ENCODE data around the gene TICAM2.

TICAM2 gene

GRCh38 chr5:115575167-115576070 is 26.9 kb downstream of the TICAM2 start:
- POLR2A ChIA-PET = no interaction called here
- WGBS (ENCODE audit: insufficient coverage) = 66% methylated on average over 4 of the region's 5 CpGs
- Histone ChIP-seq H3K4me1 (ENCODE audit: control extremely low read depth in 1 of 4, control insufficient read depth in 4 of 4, insufficient read depth in 4 of 4, low read length in 3 of 4) (peaks cover 0 to 3% (median 0%) of the 10 kb centered on the region in 4 experiments), H3K36me3 (ENCODE audit: control insufficient read depth in 4 of 4, insufficient read depth in 4 of 4, low read length in 3 of 4) (no peaks in the 10 kb centered on the region), H3K9me3 (ENCODE audit: control extremely low read depth in 1 of 5, control insufficient read depth in 4 of 5, insufficient read depth in 2 of 5, low read depth in 1 of 5, low read length in 4 of 5) (no peaks in the 10 kb centered on the region), H3K4me3 (ENCODE audit: control insufficient read depth in 1 of 7, extremely low read depth in 1 of 7, insufficient read depth in 4 of 7, low read depth in 2 of 7, low read length in 6 of 7) (no peak overlapping the region), H3K27me3 (replicated peaks in 2 of 5; ENCODE audit: control insufficient read depth in 4 of 5, insufficient read depth in 5 of 5, low read length in 4 of 5) (no peaks in the 10 kb centered on the region), H3K27ac (ENCODE audit: insufficient read depth in 1 of 2, low read depth in 1 of 2, low read length in 2 of 2, poor library complexity in 1 of 2, severe bottlenecking in 2 of 2) (no peak overlapping the region)
- CTCF ChIA-PET = interaction anchor here (0.6 to 5.7 kb wide), 9 partner anchors 8 to 299 kb away, joined by 3 to 68 read pairs (median 3); no protein-coding TSS in a partner anchor
- DNase-seq = no peak

- Histone ChIP-seq H3K9me3 (ENCODE audit: control extremely low read depth in 1 of 5, control insufficient read depth in 4 of 5, insufficient read depth in 2 of 5, low read depth in 1 of 5, low read length in 4 of 5) (no peaks in the 10 kb centered on the region), H3K4me1 (ENCODE audit: control extremely low read depth in 1 of 4, control insufficient read depth in 4 of 4, insufficient read depth in 4 of 4, low read length in 3 of 4) (peaks cover 0 to 3% (median 0%) of the 10 kb centered on the region in 4 experiments), H3K4me3 (ENCODE audit: control insufficient read depth in 1 of 7, extremely low read depth in 1 of 7, insufficient read depth in 4 of 7, low read depth in 2 of 7, low read length in 6 of 7) (no peak overlapping the region), H3K36me3 (ENCODE audit: control insufficient read depth in 4 of 4, insufficient read depth in 4 of 4, low read length in 3 of 4) (no peaks in the 10 kb centered on the region), H3K27ac (ENCODE audit: insufficient read depth in 1 of 2, low read depth in 1 of 2, low read length in 2 of 2, poor library complexity in 1 of 2, severe bottlenecking in 2 of 2) (no peak overlapping the region), H3K27me3 (replicated peaks in 2 of 5; ENCODE audit: control insufficient read depth in 4 of 5, insufficient read depth in 5 of 5, low read length in 4 of 5) (no peaks in the 10 kb centered on the region)
- ChIA-PET POLR2A (no interaction called here), CTCF (interaction anchor here (0.6 to 1.3 kb wide), 4 partner anchors 18 to 269 kb away, joined by 3 to 6 read pairs (median 4); no protein-coding TSS in a partner anchor)
- no CpG with 5 or more reads among the region's 2 CpGs for WGBS (ENCODE audit: insufficient coverage)
- no peak for DNase-seq
Observed at GRCh38 chr5:115573133-115573532, 29.1 kb downstream of the TICAM2 start.

- ChIA-PET CTCF (interaction anchor here (0.5 to 4.2 kb wide), 2 partner anchors 136 to 261 kb away, joined by 3 to 23 read pairs; no protein-coding TSS in a partner anchor), POLR2A (interaction anchor here (0.6 kb wide), 1 partner anchor 367 kb away, joined by 3 read pairs; no protein-coding TSS in a partner anchor)
- no peak for DNase-seq
Observed at GRCh38 chr5:115571441-115571878, 30.8 kb downstream of the TICAM2 start.

GRCh38 chr5:115568668-115569067 is 33.6 kb downstream of the TICAM2 start:
- Histone ChIP-seq H3K9me3 (ENCODE audit: control extremely low read depth in 1 of 5, control insufficient read depth in 4 of 5, insufficient read depth in 2 of 5, low read depth in 1 of 5, low read length in 4 of 5) (no peaks in the 10 kb centered on the region), H3K27ac (ENCODE audit: insufficient read depth in 1 of 2, low read depth in 1 of 2, low read length in 2 of 2, poor library complexity in 1 of 2, severe bottlenecking in 2 of 2) (no peak overlapping the region), H3K4me1 (ENCODE audit: control extremely low read depth in 1 of 4, control insufficient read depth in 4 of 4, insufficient read depth in 4 of 4, low read length in 3 of 4) (no peaks in the 10 kb centered on the region), H3K4me3 (ENCODE audit: control insufficient read depth in 1 of 7, extremely low read depth in 1 of 7, insufficient read depth in 4 of 7, low read depth in 2 of 7, low read length in 6 of 7) (no peak overlapping the region), H3K36me3 (ENCODE audit: control insufficient read depth in 4 of 4, insufficient read depth in 4 of 4, low read length in 3 of 4) (no peaks in the 10 kb centered on the region), H3K27me3 (replicated peaks in 2 of 5; ENCODE audit: control insufficient read depth in 4 of 5, insufficient read depth in 5 of 5, low read length in 4 of 5) (no peaks in the 10 kb centered on the region)
- ChIA-PET POLR2A (no interaction called here), CTCF (interaction anchor here (0.6 to 4.2 kb wide), 2 partner anchors 258 to 265 kb away, joined by 3 to 23 read pairs; no protein-coding TSS in a partner anchor)
- no CpG with 5 or more reads among the region's 1 CpG for WGBS (ENCODE audit: insufficient coverage)
- DNase-seq = no peak

More at GRCh38 chr5:115571441-115571878, 30.8 kb downstream of the TICAM2 start:
- Histone ChIP-seq H3K27ac (ENCODE audit: insufficient read depth in 1 of 2, low read depth in 1 of 2, low read length in 2 of 2, poor library complexity in 1 of 2, severe bottlenecking in 2 of 2) (no peak overlapping the region), H3K9me3 (ENCODE audit: control extremely low read depth in 1 of 5, control insufficient read depth in 4 of 5, insufficient read depth in 2 of 5, low read depth in 1 of 5, low read length in 4 of 5) (no peaks in the 10 kb centered on the region), H3K4me3 (ENCODE audit: control insufficient read depth in 1 of 7, extremely low read depth in 1 of 7, insufficient read depth in 4 of 7, low read depth in 2 of 7, low read length in 6 of 7) (no peak overlapping the region), H3K27me3 (replicated peaks in 2 of 5; ENCODE audit: control insufficient read depth in 4 of 5, insufficient read depth in 5 of 5, low read length in 4 of 5) (no peaks in the 10 kb centered on the region), H3K36me3 (ENCODE audit: control insufficient read depth in 4 of 4, insufficient read depth in 4 of 4, low read length in 3 of 4) (no peaks in the 10 kb centered on the region), H3K4me1 (ENCODE audit: control extremely low read depth in 1 of 4, control insufficient read depth in 4 of 4, insufficient read depth in 4 of 4, low read length in 3 of 4) (peaks cover 0 to 3% (median 0%) of the 10 kb centered on the region in 4 experiments)
- WGBS (ENCODE audit: insufficient coverage) = 98% methylated on average over 4 of the region's 5 CpGs

DNA sequence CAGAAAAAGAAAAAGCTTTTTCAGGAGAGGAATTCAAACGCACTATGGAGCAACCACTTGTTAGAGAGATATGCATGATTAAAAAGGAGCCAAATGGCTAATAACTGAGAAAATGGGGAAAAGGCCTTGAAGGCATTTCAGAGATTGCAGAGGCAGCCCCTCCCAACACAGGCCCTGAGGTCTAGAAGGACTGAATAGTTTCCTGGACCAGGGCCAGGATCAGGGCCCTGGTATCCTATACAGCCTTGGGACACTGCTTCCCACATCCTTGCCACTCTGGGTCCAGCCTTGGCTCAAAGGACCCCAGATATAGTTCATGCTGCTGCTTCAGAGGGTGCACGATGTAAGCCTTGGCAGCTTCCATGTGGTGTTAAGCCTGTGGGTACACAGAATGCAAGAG is 37.0 kb downstream of the TICAM2 start:
- H3K9me3 ChIP-seq (ENCODE audit: control extremely low read depth in 1 of 5, control insufficient read depth in 4 of 5, insufficient read depth in 2 of 5, low read depth in 1 of 5, low read length in 4 of 5) = peaks cover 0 to 3% (median 0%) of the 10 kb centered on the region in 5 experiments
- H3K27me3 ChIP-seq (replicated peaks in 2 of 5; ENCODE audit: control insufficient read depth in 4 of 5, insufficient read depth in 5 of 5, low read length in 4 of 5) = no peaks in the 10 kb centered on the region
- WGBS (ENCODE audit: insufficient coverage) = 100% methylated on average over 2 of the region's 2 CpGs
- H3K36me3 ChIP-seq (ENCODE audit: control insufficient read depth in 4 of 4, insufficient read depth in 4 of 4, low read length in 3 of 4) = no peaks in the 10 kb centered on the region
- no peak overlapping the region for H3K27ac ChIP-seq (ENCODE audit: insufficient read depth in 1 of 2, low read depth in 1 of 2, low read length in 2 of 2, poor library complexity in 1 of 2, severe bottlenecking in 2 of 2)
- H3K4me3 ChIP-seq (ENCODE audit: control insufficient read depth in 1 of 7, extremely low read depth in 1 of 7, insufficient read depth in 4 of 7, low read depth in 2 of 7, low read length in 6 of 7) = no peak overlapping the region
- CTCF ChIA-PET = interaction anchor here (2.0 kb wide), 1 partner anchor 9 kb away, joined by 4 read pairs; no protein-coding TSS in a partner anchor
- no peaks in the 10 kb centered on the region for H3K4me1 ChIP-seq (ENCODE audit: control extremely low read depth in 1 of 4, control insufficient read depth in 4 of 4, insufficient read depth in 4 of 4, low read length in 3 of 4)
- POLR2A ChIA-PET = no interaction called here
- DNase-seq = no peak

- CTCF ChIA-PET = interaction anchor here (1.4 kb wide), 1 partner anchor 11 kb away, joined by 3 read pairs; no protein-coding TSS in a partner anchor
- Histone ChIP-seq H3K4me1 (ENCODE audit: control extremely low read depth in 1 of 4, control insufficient read depth in 4 of 4, insufficient read depth in 4 of 4, low read length in 3 of 4) (peaks cover 0 to 13% (median 3%) of the 10 kb centered on the region in 4 experiments), H3K9me3 (ENCODE audit: control extremely low read depth in 1 of 5, control insufficient read depth in 4 of 5, insufficient read depth in 2 of 5, low read depth in 1 of 5, low read length in 4 of 5) (peaks cover 0 to 3% (median 0%) of the 10 kb centered on the region in 5 experiments), H3K4me3 (ENCODE audit: control insufficient read depth in 1 of 7, extremely low read depth in 1 of 7, insufficient read depth in 4 of 7, low read depth in 2 of 7, low read length in 6 of 7) (no peak overlapping the region), H3K36me3 (ENCODE audit: control insufficient read depth in 4 of 4, insufficient read depth in 4 of 4, low read length in 3 of 4) (no peaks in the 10 kb centered on the region), H3K27me3 (replicated peaks in 2 of 5; ENCODE audit: control insufficient read depth in 4 of 5, insufficient read depth in 5 of 5, low read length in 4 of 5) (no peaks in the 10 kb centered on the region), H3K27ac (ENCODE audit: insufficient read depth in 1 of 2, low read depth in 1 of 2, low read length in 2 of 2, poor library complexity in 1 of 2, severe bottlenecking in 2 of 2) (no peak overlapping the region)
- WGBS (ENCODE audit: insufficient coverage) = 100% methylated on average over 1 of the region's 3 CpGs
- no peak for DNase-seq
- POLR2A ChIA-PET = no interaction called here
Observed at GRCh38 chr5:115561176-115561575, 41.1 kb downstream of the TICAM2 start.

DNA sequence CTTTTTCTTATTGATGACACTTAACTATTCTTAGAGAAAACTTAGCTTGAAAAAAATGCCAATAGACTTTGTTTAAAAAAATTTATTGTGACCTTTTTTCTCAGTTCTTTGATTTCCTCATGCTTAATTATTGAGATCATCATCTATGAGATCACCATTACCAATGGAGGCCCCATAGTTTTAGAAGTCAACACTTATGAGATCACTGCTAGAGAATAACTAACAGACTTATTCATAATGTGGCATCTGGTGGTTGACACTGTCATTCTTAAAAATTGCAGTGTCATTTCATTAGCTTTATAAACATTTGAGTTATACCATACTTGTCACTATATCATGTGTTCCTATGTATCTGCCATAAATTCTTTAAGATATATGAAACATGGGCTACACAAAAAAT is 42.8 kb downstream of the TICAM2 start:
- no peak overlapping the region for H3K27ac ChIP-seq (ENCODE audit: insufficient read depth in 1 of 2, low read depth in 1 of 2, low read length in 2 of 2, poor library complexity in 1 of 2, severe bottlenecking in 2 of 2)
- H3K36me3 ChIP-seq (ENCODE audit: control insufficient read depth in 4 of 4, insufficient read depth in 4 of 4, low read length in 3 of 4) = no peaks in the 10 kb centered on the region
- DNase-seq = no peak
- ChIA-PET POLR2A (no interaction called here), CTCF (no interaction called here)
- H3K9me3 ChIP-seq (ENCODE audit: control extremely low read depth in 1 of 5, control insufficient read depth in 4 of 5, insufficient read depth in 2 of 5, low read depth in 1 of 5, low read length in 4 of 5) = peaks cover 0 to 3% (median 0%) of the 10 kb centered on the region in 5 experiments
- H3K4me3 ChIP-seq (ENCODE audit: control insufficient read depth in 1 of 7, extremely low read depth in 1 of 7, insufficient read depth in 4 of 7, low read depth in 2 of 7, low read length in 6 of 7) = no peak overlapping the region
- peaks cover 0 to 13% (median 3%) of the 10 kb centered on the region in 4 experiments for H3K4me1 ChIP-seq (ENCODE audit: control extremely low read depth in 1 of 4, control insufficient read depth in 4 of 4, insufficient read depth in 4 of 4, low read length in 3 of 4)
- no peaks in the 10 kb centered on the region for H3K27me3 ChIP-seq (replicated peaks in 2 of 5; ENCODE audit: control insufficient read depth in 4 of 5, insufficient read depth in 5 of 5, low read length in 4 of 5)

All from common myeloid progenitor, CD34-positive (primary cell).